Heart right ventricle (tissue), 16 donors: ENCODE measurements around the gene ARHGEF17. TPM values are rescaled to one million over a fixed set of nuclear protein-coding genes. Genes with fewer than 3 reads are reported as not detected.
"Not testable (repeated sequence)": the region's sequence is repeated elsewhere in the genome, so short reads cannot be mapped to it uniquely, and the experiment has no call there.

Source experiments
- ATAC-seq, 8 donors: fragments of 200-7000 bp; cut with Tn5 transposase; one replicate each; pipeline ENCODE4 v1.9.1; 2020; ENCODE audit warnings: mild to moderate bottlenecking in 8 of 8, moderate library complexity in 8 of 8, moderate number of reproducible peaks in 1 of 8
- DNase-seq, 2 donors: peaks; one replicate each; pipeline ENCODE4 v3.0.0-alpha.2; 2020
- H3K27ac ChIP-seq, 10 donors: fragments of 200-600 bp; sonication (generic) in 2 of 10; one replicate each; pipeline versions ENCODE4 v1.5.0 to v1.8.0; 2020 to 2022; ENCODE audit warnings: mild to moderate bottlenecking in 3 of 10
- H3K27me3 ChIP-seq, 7 donors: fragments of 200-600 bp; one replicate each; pipeline ENCODE4 v1.8.0; 2021 to 2022; ENCODE audit warnings: mild to moderate bottlenecking in 2 of 7
- H3K36me3 ChIP-seq, 9 donors: fragments of 200-600 bp; sonication (generic) in 1 of 9; one replicate each; pipeline versions ENCODE4 v1.5.0 to v1.8.0; 2020 to 2022; ENCODE audit warnings: mild to moderate bottlenecking in 2 of 9
- H3K4me1 ChIP-seq, 9 donors: fragments of 200-600 bp; sonication (generic) in 1 of 9; one replicate each; pipeline versions ENCODE4 v1.5.0 to v1.8.0; 2020 to 2022; ENCODE audit warnings: mild to moderate bottlenecking in 4 of 9
- H3K4me3 ChIP-seq, 10 donors: fragments of 200-600 bp; sonication (generic) in 2 of 10; one replicate each; pipeline versions ENCODE4 v1.5.0 to v1.8.0; 2020 to 2022; ENCODE audit warnings: mild to moderate bottlenecking in 7 of 10, moderate library complexity in 2 of 10
- H3K9me3 ChIP-seq, 11 donors: fragments of 200-600 bp in 10 of 11; sonication (generic) in 2 of 11; one replicate each; pipeline versions ENCODE4 v1.5.0 to v1.8.0; 2013 to 2022; ENCODE audit warnings: mild to moderate bottlenecking in 2 of 11, control low read depth in 1 of 11, moderate library complexity in 1 of 11
- CTCF ChIP-seq, 9 donors: fragments of 200-600 bp; sonication (generic) in 2 of 9; IDR thresholded peaks; one replicate each; pipeline versions ENCODE4 v1.5.0 to v1.8.0; 2021 to 2022; ENCODE audit warnings: antibody characterized with exemption in 9 of 9, mild to moderate bottlenecking in 5 of 9, moderate library complexity in 1 of 9
- WGBS, 2 donors: extraction: QIAGEN DNeasy Blood & Tissue Kit; methylation state at CpG; one replicate each; pipeline ENCODE4 v1.1.7; 2013; ENCODE audit warnings: inconsistent platforms in 1 of 2; 5-methylcytosine and 5-hydroxymethylcytosine counted together
- intact Hi-C, 10 donors: fragments of 100-400 bp; cut with DNase I; formaldehyde crosslinking; loops; one replicate each; pipeline versions ENCODE4 v1.11.1 to v1.14.2; 2022
- polyA plus RNA-seq, 2 donors: library from polyadenylated mRNA; stranded (reverse); fragments of 200-250 nt; gene quantifications; one replicate each; pipeline ENCODE4 v1.2.3, GENCODE V29; 2013
- total RNA-seq, 10 donors: library from RNA; stranded (reverse); fragmentation: NEBNext Ultra II Directional in 3 of 10; extraction: Animal tissue kit (Norgen Biotek cat#: 25700) in 3 of 10; gene quantifications; one replicate each; pipeline versions ENCODE4 v1.2.1 to v1.2.4, GENCODE V29; 2021 to 2023
- donor health status: Arrhythmogenic right ventricular cardiomyopathy.
- donor health status: ischemic (EF 13 %, LVEDD 7.1; RV severe dilation, severe dysfunction).
- donor health status: healthy with polysubstance abuse.
- donor health status: DM: no; HTN: yes; CAD: no.
- donor health status: DM: no; HTN: no; CAD: no.
- donor health status: ischemic (EF 25% LVEDD 6.9; RV normal size, moderate dysfunction).
- donor health status: ischemic (EF 25% LVEDD 5.7; RV mildly dilated, moderate dysfunction).
- donor health status: healthy.
- donor health status: DM: yes; HTN: yes; CAD: no.
- donor health status: Ischemic cardiomyopathy.
- donor health status: ischemic (EF 35%, LVEDD 5.7; RV mildly dilated, moderate dysfunction).
- donor health status: nonischemic (EF 11% LVEDD 7.7; RV severe dilation, severe dysfunction).
- donor health status: DM: yes; HTN: yes; CAD: no.
- donor health status: PGD.
- donor health status: ischemic (EF 29% LVEDD 5.4; RV normal size, mild dysfunction).
- donor health status: nonischemic (EF 23%, LVEDD 6.1; RV moderate dilation, normal function).

ARHGEF17 gene
- total and polyA plus RNA-seq, 12 donors = 38.6 to 67.4 (median 51.2) TPM

GRCh38 chr11:73269459-73270015 is 38.5 kb upstream of the ARHGEF17 start:
- TF ChIP-seq CTCF (IDR thresholded peaks at IDR 0.05) = no peak
- intact Hi-C loops = no loop called here
- no peak for DNase-seq
- Histone ChIP-seq H3K36me3 (no peaks in the 10 kb centered on the region), H3K4me1 (peaks cover 8 to 80% (median 37%) of the 10 kb centered on the region in 9 donors), H3K27ac (peak overlapping the region in 3 of 10 donors; percentile 13 to 43 (median 27)), H3K27me3 (peaks cover 0 to 14% (median 5%) of the 10 kb centered on the region in 7 donors), H3K9me3 (no peaks in the 10 kb centered on the region), H3K4me3 (no peak overlapping the region)
- WGBS, 2 donors = 83 to 89% methylated on average over 7 of the region's 7 CpGs
- ATAC-seq = no peak

DNA sequence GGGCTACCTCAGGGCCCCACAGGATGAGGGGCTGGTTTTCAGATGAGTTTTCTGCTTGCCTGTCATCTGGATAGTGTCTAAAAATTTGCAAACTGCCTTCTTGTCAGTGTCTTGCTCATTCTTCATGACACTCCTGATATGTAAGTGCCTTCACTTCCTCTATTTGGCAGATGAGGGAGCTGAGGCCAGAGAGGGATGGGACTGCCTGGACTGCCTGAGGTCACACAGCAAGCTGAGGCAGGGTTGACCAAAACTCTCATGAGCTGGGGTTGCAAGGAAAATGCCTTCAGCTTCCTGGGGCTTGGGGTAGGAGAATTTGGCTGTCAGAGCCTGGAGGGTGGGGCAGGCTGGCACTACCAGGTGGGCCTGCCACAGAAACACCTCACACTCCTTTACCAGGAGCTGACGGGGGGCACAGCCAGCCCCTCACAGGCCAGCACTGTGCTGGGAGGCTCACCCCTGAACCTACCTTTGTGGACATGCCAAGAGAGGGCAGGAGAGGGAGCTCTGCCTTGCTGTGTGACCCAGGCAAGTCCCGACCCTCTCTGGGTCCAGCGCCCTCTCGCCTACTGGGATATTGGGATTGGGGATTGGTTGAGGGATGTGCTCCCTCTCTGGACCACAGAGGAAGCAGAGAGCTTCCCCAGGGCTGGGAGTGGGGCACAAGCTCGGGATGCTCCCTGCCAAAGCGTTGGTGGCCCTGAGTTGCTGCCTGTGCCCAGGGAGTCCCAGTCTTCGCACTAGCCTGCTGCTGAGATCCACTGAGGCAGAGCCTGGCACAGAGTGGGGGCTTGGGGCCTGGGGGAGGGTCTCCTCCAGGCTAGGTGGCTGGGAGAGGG is 37.8 kb upstream of the ARHGEF17 start:
- WGBS, 2 donors = 94 to 98% methylated on average over 7 of the region's 7 CpGs
- TF ChIP-seq CTCF (IDR thresholded peaks at IDR 0.05) = no peak
- DNase-seq (no peak), ATAC-seq (no peak)
- Histone ChIP-seq H3K36me3 (no peaks in the 10 kb centered on the region), H3K9me3 (no peaks in the 10 kb centered on the region), H3K27me3 (peaks cover 0 to 7% (median 0%) of the 10 kb centered on the region in 7 donors), H3K27ac (peak overlapping the region in 3 of 10 donors; percentile 13 to 77 (median 43)), H3K4me3 (no peak overlapping the region), H3K4me1 (peaks cover 8 to 73% (median 37%) of the 10 kb centered on the region in 9 donors)
- intact Hi-C loops = no loop called here

- Histone ChIP-seq H3K4me3 (no peak overlapping the region), H3K9me3 (no peaks in the 10 kb centered on the region), H3K27me3 (no peaks in the 10 kb centered on the region), H3K4me1 (peaks cover 8 to 66% (median 35%) of the 10 kb centered on the region in 9 donors), H3K36me3 (no peaks in the 10 kb centered on the region), H3K27ac (peak overlapping the region in 1 of 10 donors; percentile 77)
- DNase-seq (no peak), ATAC-seq (no peak)
- WGBS, 2 donors = 85 to 88% methylated on average over 18 of the region's 18 CpGs
- TF ChIP-seq CTCF (IDR thresholded peaks at IDR 0.05) = no peak
- intact Hi-C loops = no loop called here
Observed at GRCh38 chr11:73270855-73271477, 37.1 kb upstream of the ARHGEF17 start.

DNA sequence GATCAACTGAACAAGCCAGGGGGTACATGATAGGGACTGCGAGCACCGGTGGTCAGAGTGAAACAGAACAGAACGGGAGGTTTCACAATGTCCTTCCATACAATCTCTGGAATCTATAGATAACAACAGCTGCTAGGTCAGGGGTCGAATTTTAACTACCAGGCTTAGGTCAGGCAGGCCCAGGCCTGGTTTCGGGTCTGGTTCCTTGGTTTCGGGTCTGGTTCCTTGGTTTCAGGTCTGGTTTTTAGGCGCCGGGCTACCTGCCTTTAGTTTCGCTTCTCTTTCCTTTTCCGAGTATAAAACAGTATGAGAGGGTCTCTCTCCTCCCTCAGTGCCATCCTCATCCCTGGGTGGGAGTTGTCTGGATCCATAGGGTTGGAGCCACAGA is 36.6 kb upstream of the ARHGEF17 start:
- peaks cover 3 to 61% (median 30%) of the 10 kb centered on the region in 9 donors for H3K4me1 ChIP-seq
- DNase-seq, intact Hi-C loops, H3K27me3 ChIP-seq, H3K9me3 ChIP-seq, H3K36me3 ChIP-seq, ATAC-seq, H3K4me3 ChIP-seq: not testable (repeated sequence)
- WGBS, 2 donors = 89 to 90% methylated on average over 10 of the region's 10 CpGs
- H3K27ac ChIP-seq = peak overlapping the region in 2 of 10 donors; percentile 31 to 77
